NCI-H82 treated with DMSO at 0.1 percent for 48 hours (cell line): ENCODE data around the gene KEAP1.

Experiments used
- DNase-seq: peaks from one replicate; lab custom pipeline; 2025; ENCODE audit not compliant: unreplicated experiment; lab: John Stamatoyannopoulos, UW

Gene KEAP1

DNA sequence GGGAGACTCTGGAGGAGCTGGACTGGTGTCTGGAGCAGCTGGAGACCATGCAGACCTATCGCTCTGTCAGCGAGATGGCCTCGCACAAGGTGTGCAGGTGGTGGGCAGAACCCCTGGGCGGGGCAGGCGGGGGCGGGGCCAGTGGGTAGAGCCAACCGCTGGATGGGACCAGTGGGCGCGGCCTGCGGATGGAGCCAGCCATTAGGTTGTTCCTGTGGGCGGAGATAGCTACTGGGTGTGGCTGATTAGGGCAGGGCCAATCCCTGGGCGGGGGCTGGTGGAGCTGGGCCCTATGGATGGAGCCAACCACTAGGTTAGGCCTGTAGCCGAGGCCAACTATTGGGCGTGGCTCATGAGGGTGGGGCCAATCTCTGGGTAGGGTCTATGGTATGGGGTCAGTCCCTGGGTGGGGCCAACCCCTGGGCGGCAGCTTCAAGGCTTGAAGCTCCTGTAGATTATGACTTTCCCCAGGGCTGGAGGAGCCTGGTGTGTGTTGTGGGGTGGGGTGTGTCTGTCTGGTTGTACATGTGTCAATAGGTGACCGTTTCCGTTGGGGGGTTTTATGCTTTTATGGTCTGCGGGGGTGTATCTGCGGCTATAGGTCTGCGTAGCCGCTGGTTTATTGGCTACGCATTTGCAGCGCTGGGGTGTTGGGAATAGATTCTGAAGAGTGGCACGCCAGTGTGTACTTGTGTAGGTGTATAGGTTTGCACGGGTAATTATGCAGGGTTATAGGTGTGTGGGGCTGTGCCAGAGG, 52.1 kb downstream of the KEAP1 start:
- DNase-seq: peak; percentile 75

DNA sequence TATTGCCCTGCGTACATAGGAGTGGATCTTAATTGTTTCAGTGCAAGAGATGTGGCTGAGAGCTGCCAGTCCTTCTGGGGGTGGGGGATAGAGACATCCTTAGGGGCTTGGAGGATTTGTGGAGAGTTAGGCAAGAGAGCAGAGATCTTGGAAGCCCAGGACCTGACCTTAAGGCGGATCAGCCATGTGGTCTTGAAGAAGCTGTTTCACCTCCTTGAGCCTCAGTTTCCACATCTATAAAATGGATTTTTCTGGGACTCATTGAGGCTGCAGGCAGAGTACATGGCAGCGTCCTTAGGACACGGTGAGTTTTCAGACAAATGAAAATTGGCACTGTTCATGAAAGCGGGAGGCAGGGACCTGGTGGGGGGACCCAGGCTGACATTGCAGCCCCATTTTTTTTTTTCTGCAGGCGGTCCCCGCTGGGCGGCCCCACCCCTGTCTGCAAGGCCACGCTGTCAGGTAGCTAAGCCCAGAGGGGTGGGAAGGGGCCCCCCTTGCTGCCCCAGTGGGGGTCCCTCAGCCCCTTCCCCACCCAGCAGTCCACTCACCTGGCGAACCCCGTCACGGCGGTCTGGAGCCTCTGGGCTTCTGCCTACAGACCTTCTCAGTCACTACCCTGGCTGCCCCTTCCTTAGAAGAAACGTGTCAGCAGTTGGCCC, 52.8 kb downstream of the KEAP1 start:
- no peak for DNase-seq

DNA sequence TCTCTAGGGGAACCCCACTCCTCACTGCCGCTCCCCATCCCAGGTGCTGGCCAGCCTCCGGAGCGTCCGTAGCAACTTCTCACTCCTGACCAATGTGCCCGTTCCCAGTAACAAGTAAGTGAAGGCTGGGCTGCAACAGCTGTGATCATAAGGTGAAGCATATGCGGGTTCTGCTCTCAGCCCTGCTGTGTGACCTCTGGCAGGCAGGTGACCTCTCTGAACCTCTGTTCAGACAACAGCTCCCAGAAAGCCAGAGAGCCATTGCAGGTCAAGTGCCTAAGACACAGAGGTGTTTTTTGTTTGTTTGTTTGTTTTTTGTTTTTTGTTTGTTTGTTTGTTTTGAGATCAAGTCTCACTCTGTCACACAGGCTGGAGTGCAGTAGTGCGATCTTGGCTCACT, 54.1 kb downstream of the KEAP1 start:
- DNase-seq: no peak

DNA sequence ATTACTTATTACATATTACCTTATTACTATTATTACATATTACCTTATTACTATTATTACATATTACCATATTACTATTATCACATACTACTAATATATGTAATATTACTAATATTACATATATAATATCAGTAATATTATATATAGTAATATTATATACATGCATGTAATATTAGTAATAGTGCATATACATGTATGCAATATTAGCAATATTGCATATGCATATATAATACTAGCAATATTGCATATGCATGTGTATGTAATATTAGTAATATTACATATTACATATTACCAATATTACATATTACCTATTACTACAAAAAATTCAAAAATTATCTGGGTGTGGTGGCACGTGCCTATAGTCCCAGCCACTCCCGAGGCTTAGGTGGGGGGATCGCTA, 60.5 kb downstream of the KEAP1 start:
- no peak for DNase-seq

DNA sequence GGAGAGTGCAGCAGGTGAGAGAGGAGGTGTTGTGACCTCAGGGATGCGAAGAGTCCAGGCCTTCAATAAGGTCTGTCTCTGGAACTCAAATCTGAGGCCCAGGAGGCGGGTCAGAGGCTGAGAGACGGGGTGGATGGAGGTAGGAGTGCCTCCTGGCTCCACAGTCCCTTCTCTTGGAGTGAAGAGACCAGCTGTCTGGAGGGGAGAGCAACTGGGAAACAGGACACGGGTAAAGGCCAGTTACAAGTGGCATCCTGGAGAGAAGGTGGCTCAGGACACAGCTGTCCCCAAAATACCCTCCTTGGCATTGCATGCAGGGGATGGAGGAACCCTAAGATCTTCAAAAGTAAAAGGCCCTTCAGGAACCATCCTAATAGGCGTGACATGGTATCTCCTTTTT, 63.6 kb downstream of the KEAP1 start:
- no peak for DNase-seq
